ENCODE data around the gene LRIG1.

LRIG1 gene

GRCh38 chr3:66338927-66339326, 161.9 kb downstream of the LRIG1 start:
- TF ChIP-seq CTCF (IDR thresholded peaks at IDR 0.05; ENCODE audit: unreplicated experiment in 3 of 3) = no peak
- peaks cover 13% of the 10 kb centered on the region for H3K4me1 Mint-ChIP-seq
- no peak overlapping the region for H3K27ac Mint-ChIP-seq
- H3K4me3 Mint-ChIP-seq = no peak overlapping the region
- H3K27me3 Mint-ChIP-seq (ENCODE audit: low read depth) = no peaks in the 10 kb centered on the region
- peaks cover 5% of the 10 kb centered on the region for H3K9me3 Mint-ChIP-seq
- no peaks in the 10 kb centered on the region for H3K36me3 Mint-ChIP-seq (ENCODE audit: low read depth)

- no peak for TF ChIP-seq CTCF (IDR thresholded peaks at IDR 0.05; ENCODE audit: unreplicated experiment in 3 of 3)
- Mint-ChIP-seq H3K27me3 (ENCODE audit: low read depth) (no peaks in the 10 kb centered on the region), H3K4me1 (peaks cover 6% of the 10 kb centered on the region), H3K9me3 (peaks cover 6% of the 10 kb centered on the region), H3K4me3 (no peak overlapping the region), H3K36me3 (ENCODE audit: low read depth) (no peaks in the 10 kb centered on the region), H3K27ac (peak overlapping the region in 2 of 3 experiments; percentile 26 to 34)
These were observed 164.5 kb downstream of the LRIG1 start for GRCh38 chr3:66336333-66336766.

- H3K27ac Mint-ChIP-seq = peak overlapping the region in 1 of 3 experiments; percentile 3
- H3K9me3 Mint-ChIP-seq = peaks cover 4% of the 10 kb centered on the region
- no peaks in the 10 kb centered on the region for H3K36me3 Mint-ChIP-seq (ENCODE audit: low read depth)
- TF ChIP-seq CTCF (IDR thresholded peaks at IDR 0.05; ENCODE audit: unreplicated experiment in 3 of 3) = no peak
- peaks cover 6% of the 10 kb centered on the region for H3K4me1 Mint-ChIP-seq
- no peak overlapping the region for H3K4me3 Mint-ChIP-seq
- no peaks in the 10 kb centered on the region for H3K27me3 Mint-ChIP-seq (ENCODE audit: low read depth)
These were observed 165.2 kb downstream of the LRIG1 start for GRCh38 chr3:66335671-66336070.

Measured in nephron (organoid).